Measurements from ENCODE around the gene NOVA2. TPM values are rescaled to one million over a fixed set of nuclear protein-coding genes. Genes with fewer than 3 reads are reported as not detected.

NOVA2 gene
- total RNA-seq, 1 experiment from 2014 or later, result 11.3 TPM

DNA sequence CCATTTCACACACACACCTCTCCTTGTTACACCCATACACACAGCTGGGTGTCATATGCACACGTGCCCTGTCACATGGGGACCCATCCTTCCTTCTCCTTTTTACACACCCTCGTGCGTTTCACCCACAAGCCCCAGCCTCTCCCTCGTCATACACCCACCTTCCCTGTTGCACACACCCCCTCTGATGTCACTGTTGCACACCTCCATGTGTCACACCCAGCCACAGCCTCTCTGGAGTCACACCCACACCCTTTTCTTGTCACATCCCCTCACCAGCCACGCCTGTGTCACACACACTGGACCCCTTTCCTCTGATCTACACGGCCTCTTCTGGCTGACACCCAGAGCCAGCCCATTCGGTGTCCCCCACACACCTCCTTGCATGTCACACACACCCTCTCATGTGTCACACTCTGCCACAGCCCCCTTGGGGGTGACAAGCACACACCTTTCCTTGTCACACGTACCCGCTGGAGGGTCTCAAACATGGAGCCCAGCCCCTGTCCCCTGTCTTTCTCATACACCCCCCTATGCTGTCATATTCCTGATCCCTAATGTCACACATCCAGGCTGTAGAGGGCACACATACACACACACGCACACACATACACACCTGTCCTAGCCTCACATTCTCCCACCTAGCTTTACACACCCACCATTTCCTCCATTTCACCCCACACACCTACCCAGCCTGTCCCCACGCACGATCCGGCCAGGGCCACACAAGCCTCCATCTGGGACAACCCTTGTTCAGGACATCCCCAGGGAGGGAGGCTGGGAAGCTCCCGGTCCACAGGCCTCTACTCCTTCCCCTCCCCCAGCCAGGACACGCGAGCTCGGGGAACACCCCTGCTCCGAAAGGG, 1.4 kb downstream of the NOVA2 start:
- ChIA-PET POLR2A (interaction anchor here (0.6 kb wide), 2 partner anchors 19 to 33 kb away, joined by 3 to 5 read pairs; no protein-coding TSS in a partner anchor), CTCF (interaction anchor here (0.7 to 1.9 kb wide), 2 partner anchors 12 to 198 kb away, joined by 4 to 11 read pairs; no protein-coding TSS in a partner anchor)
- Mint-ChIP-seq H3K27me3 (ENCODE audit: low read depth) (peaks cover 82% of the 10 kb centered on the region), H3K36me3 (no peaks in the 10 kb centered on the region), H3K4me1 (peaks cover 20% of the 10 kb centered on the region), H3K27ac (no peak overlapping the region), H3K4me3 (peak overlapping the region; percentile 59), H3K9me3 (no peaks in the 10 kb centered on the region)
- no peak for DNase-seq (ENCODE audit: low spot score)
- TF ChIP-seq TCF7 (CRISPR knock-in tag; IDR thresholded peaks at IDR 0.05; ENCODE audit: low read depth), result 0 out of 2 replicates have a peak, but pooled peaks have one; percentile 32
- TF ChIP-seq, protein P1, sequence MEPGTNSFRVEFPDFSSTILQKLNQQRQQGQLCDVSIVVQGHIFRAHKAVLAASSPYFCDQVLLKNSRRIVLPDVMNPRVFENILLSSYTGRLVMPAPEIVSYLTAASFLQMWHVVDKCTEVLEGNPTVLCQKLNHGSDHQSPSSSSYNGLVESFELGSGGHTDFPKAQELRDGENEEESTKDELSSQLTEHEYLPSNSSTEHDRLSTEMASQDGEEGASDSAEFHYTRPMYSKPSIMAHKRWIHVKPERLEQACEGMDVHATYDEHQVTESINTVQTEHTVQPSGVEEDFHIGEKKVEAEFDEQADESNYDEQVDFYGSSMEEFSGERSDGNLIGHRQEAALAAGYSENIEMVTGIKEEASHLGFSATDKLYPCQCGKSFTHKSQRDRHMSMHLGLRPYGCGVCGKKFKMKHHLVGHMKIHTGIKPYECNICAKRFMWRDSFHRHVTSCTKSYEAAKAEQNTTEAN (CRISPR knock-in tag; IDR thresholded peaks at IDR 0.05), result peak; percentile 82; the same call in 1 of the 2 replicates
- no peak for TF ChIP-seq ZNF138 (CRISPR knock-in tag; conservative IDR thresholded peaks at IDR 0.05)
- ATAC-seq, result no peak

DNA sequence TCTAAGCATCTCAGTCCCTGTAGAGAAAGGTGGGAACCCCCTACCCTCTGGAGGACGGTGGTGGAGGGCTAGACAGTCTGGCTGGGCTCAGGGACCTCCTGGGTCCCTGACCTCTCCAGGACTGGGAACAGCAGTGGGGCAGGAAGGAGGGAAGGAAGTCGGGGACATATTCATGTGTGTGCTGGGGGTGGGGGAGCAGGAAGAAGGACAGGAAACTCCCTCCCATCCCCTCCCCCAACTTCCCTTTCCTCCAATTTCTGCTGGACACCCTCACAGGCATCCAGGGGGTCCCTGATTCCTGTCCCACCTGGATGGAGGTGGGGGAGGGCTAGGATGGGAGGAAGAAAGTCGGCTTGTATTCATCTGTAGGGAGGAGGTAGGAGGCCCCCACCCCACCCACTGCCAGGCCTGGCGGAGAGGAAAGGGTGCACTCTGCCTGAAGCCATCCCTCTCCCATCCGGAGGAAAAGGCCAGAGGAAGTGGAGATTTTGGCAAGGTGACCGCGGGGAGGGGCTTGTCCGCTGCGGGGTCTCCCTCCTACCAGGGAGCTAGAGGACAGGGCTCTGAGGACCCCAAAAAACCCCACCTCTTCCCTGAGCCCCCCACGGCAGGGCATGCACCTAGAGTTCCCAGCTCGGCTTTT, 2.3 kb downstream of the NOVA2 start:
- no peak overlapping the region for H3K27ac Mint-ChIP-seq
- H3K9me3 Mint-ChIP-seq, result no peaks in the 10 kb centered on the region
- no peak for DNase-seq (ENCODE audit: low spot score)
- H3K4me3 Mint-ChIP-seq, result peak overlapping the region; percentile 59; the same call in 1 of the 2 replicates
- H3K4me1 Mint-ChIP-seq, result peaks cover 24% of the 10 kb centered on the region
- CTCF ChIA-PET, result interaction anchor here (1.9 kb wide), 1 partner anchor 11 kb away, joined by 11 read pairs; no protein-coding TSS in a partner anchor
- TF ChIP-seq ELF4 (CRISPR knock-in tag; IDR thresholded peaks at IDR 0.05; ENCODE audit: low read depth) (no peak), ETV6 (CRISPR knock-in tag; IDR thresholded peaks at IDR 0.05) (peak; percentile 98)
- no peak for ATAC-seq
- POLR2A ChIA-PET, result no interaction called here
- H3K27me3 Mint-ChIP-seq (ENCODE audit: low read depth), result peaks cover 80% of the 10 kb centered on the region
- H3K36me3 Mint-ChIP-seq, result no peaks in the 10 kb centered on the region

DNA sequence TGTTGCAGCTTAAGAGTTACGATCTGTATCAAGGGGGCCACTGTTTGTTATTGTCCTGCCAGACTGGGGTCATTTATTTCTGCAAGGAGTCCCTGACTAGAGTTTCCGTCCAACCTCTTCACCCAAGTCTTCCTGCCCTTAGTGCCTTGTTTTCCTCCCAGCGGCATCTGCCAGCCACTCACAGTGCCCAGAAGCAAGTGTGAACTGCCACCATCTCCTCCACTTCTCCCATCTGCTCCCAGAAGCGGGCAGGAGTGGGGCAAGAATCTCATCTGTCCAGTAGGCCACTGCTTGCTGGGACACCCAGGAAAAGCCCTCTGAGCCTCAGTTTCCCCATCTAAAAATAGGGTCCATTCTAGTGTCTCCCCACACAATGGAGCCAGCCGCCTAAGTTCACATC, 4.0 kb downstream of the NOVA2 start:
- POLR2A ChIA-PET, result no interaction called here
- peaks cover 74% of the 10 kb centered on the region for H3K27me3 Mint-ChIP-seq (ENCODE audit: low read depth)
- H3K4me3 Mint-ChIP-seq, result no peak overlapping the region
- peaks cover 24% of the 10 kb centered on the region for H3K4me1 Mint-ChIP-seq
- no peaks in the 10 kb centered on the region for H3K9me3 Mint-ChIP-seq
- H3K27ac Mint-ChIP-seq, result no peak overlapping the region
- ATAC-seq (no peak), DNase-seq (ENCODE audit: low spot score) (no peak)
- CTCF ChIA-PET, result interaction anchor here (0.7 kb wide), 1 partner anchor 106 kb away, joined by 3 read pairs; the partner anchor contains the start of gene FOXA3
- no peaks in the 10 kb centered on the region for H3K36me3 Mint-ChIP-seq
- TF ChIP-seq, protein P2, sequence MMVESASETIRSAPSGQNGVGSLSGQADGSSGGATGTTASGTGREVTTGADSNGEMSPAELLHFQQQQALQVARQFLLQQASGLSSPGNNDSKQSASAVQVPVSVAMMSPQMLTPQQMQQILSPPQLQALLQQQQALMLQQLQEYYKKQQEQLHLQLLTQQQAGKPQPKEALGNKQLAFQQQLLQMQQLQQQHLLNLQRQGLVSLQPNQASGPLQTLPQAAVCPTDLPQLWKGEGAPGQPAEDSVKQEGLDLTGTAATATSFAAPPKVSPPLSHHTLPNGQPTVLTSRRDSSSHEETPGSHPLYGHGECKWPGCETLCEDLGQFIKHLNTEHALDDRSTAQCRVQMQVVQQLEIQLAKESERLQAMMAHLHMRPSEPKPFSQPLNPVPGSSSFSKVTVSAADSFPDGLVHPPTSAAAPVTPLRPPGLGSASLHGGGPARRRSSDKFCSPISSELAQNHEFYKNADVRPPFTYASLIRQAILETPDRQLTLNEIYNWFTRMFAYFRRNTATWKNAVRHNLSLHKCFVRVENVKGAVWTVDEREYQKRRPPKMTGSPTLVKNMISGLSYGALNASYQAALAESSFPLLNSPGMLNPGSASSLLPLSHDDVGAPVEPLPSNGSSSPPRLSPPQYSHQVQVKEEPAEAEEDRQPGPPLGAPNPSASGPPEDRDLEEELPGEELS (CRISPR knock-in tag; IDR thresholded peaks at IDR 0.05), result no peak
- TF ChIP-seq CBFB (CRISPR knock-in tag; IDR thresholded peaks at IDR 0.05; ENCODE audit: low read depth), result no peak
- TF ChIP-seq CREM (CRISPR knock-in tag; IDR thresholded peaks at IDR 0.05), result no peak
- no peak for TF ChIP-seq TEAD1 (CRISPR knock-in tag; IDR thresholded peaks at IDR 0.05)
- TF ChIP-seq, protein P3, sequence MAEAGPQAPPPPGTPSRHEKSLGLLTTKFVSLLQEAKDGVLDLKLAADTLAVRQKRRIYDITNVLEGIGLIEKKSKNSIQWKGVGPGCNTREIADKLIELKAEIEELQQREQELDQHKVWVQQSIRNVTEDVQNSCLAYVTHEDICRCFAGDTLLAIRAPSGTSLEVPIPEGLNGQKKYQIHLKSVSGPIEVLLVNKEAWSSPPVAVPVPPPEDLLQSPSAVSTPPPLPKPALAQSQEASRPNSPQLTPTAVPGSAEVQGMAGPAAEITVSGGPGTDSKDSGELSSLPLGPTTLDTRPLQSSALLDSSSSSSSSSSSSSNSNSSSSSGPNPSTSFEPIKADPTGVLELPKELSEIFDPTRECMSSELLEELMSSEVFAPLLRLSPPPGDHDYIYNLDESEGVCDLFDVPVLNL (CRISPR knock-in tag; IDR thresholded peaks at IDR 0.05; ENCODE audit: borderline replicate concordance, low read depth), result no peak
- TF ChIP-seq, protein P4, sequence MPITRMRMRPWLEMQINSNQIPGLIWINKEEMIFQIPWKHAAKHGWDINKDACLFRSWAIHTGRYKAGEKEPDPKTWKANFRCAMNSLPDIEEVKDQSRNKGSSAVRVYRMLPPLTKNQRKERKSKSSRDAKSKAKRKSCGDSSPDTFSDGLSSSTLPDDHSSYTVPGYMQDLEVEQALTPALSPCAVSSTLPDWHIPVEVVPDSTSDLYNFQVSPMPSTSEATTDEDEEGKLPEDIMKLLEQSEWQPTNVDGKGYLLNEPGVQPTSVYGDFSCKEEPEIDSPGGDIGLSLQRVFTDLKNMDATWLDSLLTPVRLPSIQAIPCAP (CRISPR knock-in tag; IDR thresholded peaks at IDR 0.05), result no peak
- TF ChIP-seq ESRRA (CRISPR knock-in tag; IDR thresholded peaks at IDR 0.05; ENCODE audit: borderline replicate concordance), result no peak
- TF ChIP-seq, protein P5, sequence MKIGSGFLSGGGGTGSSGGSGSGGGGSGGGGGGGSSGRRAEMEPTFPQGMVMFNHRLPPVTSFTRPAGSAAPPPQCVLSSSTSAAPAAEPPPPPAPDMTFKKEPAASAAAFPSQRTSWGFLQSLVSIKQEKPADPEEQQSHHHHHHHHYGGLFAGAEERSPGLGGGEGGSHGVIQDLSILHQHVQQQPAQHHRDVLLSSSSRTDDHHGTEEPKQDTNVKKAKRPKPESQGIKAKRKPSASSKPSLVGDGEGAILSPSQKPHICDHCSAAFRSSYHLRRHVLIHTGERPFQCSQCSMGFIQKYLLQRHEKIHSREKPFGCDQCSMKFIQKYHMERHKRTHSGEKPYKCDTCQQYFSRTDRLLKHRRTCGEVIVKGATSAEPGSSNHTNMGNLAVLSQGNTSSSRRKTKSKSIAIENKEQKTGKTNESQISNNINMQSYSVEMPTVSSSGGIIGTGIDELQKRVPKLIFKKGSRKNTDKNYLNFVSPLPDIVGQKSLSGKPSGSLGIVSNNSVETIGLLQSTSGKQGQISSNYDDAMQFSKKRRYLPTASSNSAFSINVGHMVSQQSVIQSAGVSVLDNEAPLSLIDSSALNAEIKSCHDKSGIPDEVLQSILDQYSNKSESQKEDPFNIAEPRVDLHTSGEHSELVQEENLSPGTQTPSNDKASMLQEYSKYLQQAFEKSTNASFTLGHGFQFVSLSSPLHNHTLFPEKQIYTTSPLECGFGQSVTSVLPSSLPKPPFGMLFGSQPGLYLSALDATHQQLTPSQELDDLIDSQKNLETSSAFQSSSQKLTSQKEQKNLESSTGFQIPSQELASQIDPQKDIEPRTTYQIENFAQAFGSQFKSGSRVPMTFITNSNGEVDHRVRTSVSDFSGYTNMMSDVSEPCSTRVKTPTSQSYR (CRISPR knock-in tag; IDR thresholded peaks at IDR 0.05), result no peak
- TF ChIP-seq, protein P6, sequence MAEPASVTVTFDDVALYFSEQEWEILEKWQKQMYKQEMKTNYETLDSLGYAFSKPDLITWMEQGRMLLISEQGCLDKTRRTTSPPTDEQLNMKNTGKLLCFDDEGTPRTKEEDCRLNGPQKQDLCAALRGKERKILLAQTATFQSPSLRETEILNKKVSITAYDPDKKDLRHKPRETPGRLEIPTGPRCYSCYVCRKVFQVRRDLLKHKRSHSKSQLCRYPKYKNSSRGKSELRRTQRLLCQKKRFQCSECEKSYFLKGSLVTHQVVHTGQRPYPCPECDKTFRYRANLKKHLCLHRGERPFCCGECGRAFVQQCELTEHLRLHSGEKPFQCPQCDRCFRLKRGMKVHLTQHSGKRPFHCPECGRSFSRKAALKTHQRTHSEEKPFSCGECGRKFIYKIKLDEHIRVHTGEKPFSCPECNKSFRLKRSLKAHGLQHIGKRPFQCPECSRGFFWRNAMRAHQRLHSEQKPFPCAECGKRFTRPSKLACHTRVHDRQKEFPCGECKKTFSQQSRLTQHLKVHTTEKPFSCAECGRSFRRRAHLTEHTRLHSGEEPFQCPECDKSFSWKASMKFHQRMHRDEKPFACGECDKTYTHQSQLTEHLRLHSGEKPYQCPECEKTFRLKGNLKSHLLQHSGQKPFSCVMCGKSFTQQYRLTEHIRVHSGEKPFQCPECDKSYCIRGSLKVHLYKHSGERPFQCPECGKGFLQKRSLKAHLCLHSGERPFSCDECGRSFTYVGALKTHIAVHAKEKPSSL (CRISPR knock-in tag; conservative IDR thresholded peaks at IDR 0.05), result no peak
- TF ChIP-seq, protein P7, sequence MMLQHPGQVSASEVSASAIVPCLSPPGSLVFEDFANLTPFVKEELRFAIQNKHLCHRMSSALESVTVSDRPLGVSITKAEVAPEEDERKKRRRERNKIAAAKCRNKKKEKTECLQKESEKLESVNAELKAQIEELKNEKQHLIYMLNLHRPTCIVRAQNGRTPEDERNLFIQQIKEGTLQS (CRISPR knock-in tag; conservative IDR thresholded peaks at IDR 0.05), result no peak
